HK-2 (cell line): ENCODE data around the gene PHKG2.

Experiments
- DNase-seq: peaks from one replicate; pipeline ENCODE4 v3.0.0-alpha.2; 2018; ENCODE audit not compliant: unreplicated experiment

The PHKG2 gene

GRCh38 chr16:30794634-30795033, 46.4 kb downstream of the PHKG2 start:
- no peak for DNase-seq

DNA sequence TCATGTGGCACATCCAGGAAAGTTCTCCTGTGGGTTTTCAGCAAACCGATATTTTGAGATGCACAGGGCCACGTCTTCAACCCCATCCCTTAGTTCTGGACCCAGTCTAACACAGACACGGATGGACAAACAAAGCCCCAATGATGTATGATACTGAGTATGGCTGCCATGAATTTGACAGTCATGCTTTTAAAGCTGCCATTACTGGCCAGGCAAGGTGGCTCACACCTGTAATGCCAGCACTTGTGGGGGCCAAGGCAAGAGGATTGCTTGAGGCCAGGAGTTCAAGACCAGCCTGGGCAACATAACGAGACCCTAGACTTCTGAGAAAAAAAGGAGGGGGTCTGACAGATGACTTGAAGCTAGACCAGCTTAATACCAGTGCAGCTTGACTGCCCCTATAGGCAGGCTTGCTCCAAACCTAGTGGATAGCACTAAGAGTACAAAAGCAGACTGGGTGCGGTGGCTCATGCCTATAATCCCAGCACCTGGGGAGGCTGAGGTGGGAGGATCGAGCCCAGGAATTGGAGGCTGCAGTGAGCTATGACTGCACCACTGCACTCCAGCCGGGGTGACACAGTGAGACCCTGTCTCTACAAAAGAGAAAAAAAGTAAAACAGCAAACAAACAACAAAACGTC, 49.6 kb downstream of the PHKG2 start:
- DNase-seq, result no peak
